ENCODE measurements around the gene THOC3. TPM values are rescaled to one million over a fixed set of nuclear protein-coding genes. Genes with fewer than 3 reads are reported as not detected.
"Not testable (repeated sequence)": the region's sequence is repeated elsewhere in the genome, so short reads cannot be mapped to it uniquely, and the experiment has no call there.

Gene THOC3
- polyA plus RNA-seq, 2 donors, result 28.7 to 138 TPM

DNA sequence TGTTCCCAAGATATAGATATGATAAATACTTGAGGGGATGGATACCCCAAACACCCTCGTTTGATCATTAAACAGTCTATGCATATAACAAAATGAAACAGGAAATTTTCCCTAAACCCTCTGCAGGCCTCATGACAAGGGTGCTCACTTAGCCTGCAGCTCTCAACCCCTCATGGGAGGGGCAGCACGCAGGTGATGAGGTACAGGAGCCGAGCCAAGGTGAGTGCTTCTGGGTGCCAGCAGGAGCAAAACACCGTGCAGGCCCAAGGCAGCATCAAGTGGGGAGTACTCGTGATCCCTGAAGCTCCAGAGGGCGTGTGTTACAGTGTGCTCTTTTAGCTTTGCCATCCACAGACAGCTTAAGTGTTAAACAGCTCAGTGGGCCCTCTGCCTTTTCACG, 24.9 kb downstream of the THOC3 start:
- not testable (repeated sequence) for H3K4me1 ChIP-seq (ENCODE audit: control insufficient read depth in 2 of 2, insufficient read depth in 2 of 2, low read length in 1 of 2); H3K27ac ChIP-seq (ENCODE audit: low read depth in 2 of 2, low read length in 1 of 2); H3K27me3 ChIP-seq (ENCODE audit: control insufficient read depth in 1 of 2, insufficient read depth in 2 of 2, low read length in 2 of 2); H3K9me3 ChIP-seq (ENCODE audit: control insufficient read depth in 2 of 2, insufficient read depth in 1 of 2, low read depth in 1 of 2, low read length in 1 of 2); H3K36me3 ChIP-seq (ENCODE audit: control insufficient read depth in 2 of 2, insufficient read depth in 2 of 2, low read length in 1 of 2); H3K4me3 ChIP-seq (ENCODE audit: low read depth in 1 of 2, low read length in 2 of 2)
- 63 to 74% methylated on average over 3 to 5 of the region's 7 CpGs for WGBS, 2 donors

DNA sequence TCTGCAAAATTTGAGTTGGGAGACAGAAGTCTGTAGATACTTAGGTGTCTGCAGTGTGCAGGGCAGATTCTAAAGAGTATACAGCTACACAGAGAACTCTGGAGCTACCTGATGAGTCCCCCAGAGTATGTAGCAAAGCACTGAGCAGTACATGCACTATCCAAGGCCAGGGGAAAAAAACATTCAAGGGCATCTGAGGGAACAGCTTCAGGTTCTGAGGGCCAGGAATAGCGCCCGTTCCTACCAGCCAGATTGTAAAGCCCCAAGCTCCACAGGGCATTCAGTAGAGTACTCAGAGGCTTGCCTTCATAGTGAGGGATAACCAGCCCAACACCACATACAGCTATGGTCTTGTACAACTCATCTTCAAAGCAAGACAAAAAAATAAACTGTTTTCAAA, 27.5 kb downstream of the THOC3 start:
- not testable (repeated sequence) for H3K4me1 ChIP-seq (ENCODE audit: control insufficient read depth in 2 of 2, insufficient read depth in 2 of 2, low read length in 1 of 2); H3K27me3 ChIP-seq (ENCODE audit: control insufficient read depth in 1 of 2, insufficient read depth in 2 of 2, low read length in 2 of 2); H3K27ac ChIP-seq (ENCODE audit: low read depth in 2 of 2, low read length in 1 of 2); H3K36me3 ChIP-seq (ENCODE audit: control insufficient read depth in 2 of 2, insufficient read depth in 2 of 2, low read length in 1 of 2); H3K4me3 ChIP-seq (ENCODE audit: low read depth in 1 of 2, low read length in 2 of 2); H3K9me3 ChIP-seq (ENCODE audit: control insufficient read depth in 2 of 2, insufficient read depth in 1 of 2, low read depth in 1 of 2, low read length in 1 of 2)
- 68 to 87% methylated on average over 2 of the region's 2 CpGs for WGBS, 2 donors

DNA sequence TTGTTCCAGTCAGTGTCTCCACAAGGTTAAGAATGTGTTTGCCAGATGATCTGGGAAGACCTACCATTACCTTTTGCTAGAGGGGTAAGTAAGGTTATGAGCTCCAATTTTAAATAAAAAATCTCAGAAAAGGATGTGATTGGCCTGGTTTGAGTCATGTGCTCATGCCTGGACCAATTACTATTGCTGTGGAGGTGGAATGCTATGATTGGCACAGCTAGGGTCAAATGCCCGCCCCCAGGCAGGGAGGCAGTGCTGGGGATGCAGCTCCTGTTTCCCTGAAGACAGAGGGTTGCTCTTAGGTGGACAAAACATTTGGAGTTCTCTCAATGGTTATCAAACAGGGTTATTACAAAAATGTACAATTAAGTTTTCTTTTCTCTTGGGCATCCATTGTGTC, 29.6 kb downstream of the THOC3 start:
- WGBS, 2 donors, result 92 to 100% methylated on average over 1 of the region's 1 CpG
- H3K27me3 ChIP-seq (ENCODE audit: control insufficient read depth in 1 of 2, insufficient read depth in 2 of 2, low read length in 2 of 2), result not testable (repeated sequence)

DNA sequence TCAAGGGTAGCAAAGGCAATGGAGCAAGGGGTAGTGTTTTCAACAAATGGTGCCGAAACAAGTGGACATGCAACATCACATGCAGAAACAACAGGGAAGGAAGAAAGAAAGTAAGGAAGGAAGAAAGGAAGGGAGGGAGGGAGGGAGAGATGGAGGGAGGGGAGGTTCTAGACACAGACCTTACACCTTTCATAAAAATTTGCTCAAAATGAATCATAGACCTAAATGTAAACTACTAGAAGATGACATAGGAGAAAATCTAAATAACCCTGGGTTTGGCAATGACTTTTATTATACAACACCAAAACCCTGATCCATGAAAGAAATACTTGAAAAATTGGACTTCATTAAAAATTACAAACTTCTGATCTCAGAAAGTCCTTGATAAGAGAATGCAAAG, 39.4 kb downstream of the THOC3 start:
- not testable (repeated sequence) for H3K36me3 ChIP-seq (ENCODE audit: control insufficient read depth in 2 of 2, insufficient read depth in 2 of 2, low read length in 1 of 2); H3K9me3 ChIP-seq (ENCODE audit: control insufficient read depth in 2 of 2, insufficient read depth in 1 of 2, low read depth in 1 of 2, low read length in 1 of 2); H3K4me3 ChIP-seq (ENCODE audit: low read depth in 1 of 2, low read length in 2 of 2); H3K4me1 ChIP-seq (ENCODE audit: control insufficient read depth in 2 of 2, insufficient read depth in 2 of 2, low read length in 1 of 2); H3K27ac ChIP-seq (ENCODE audit: low read depth in 2 of 2, low read length in 1 of 2); H3K27me3 ChIP-seq (ENCODE audit: control insufficient read depth in 1 of 2, insufficient read depth in 2 of 2, low read length in 2 of 2)
- WGBS, 2 donors, result 89 to 96% methylated on average over 1 of the region's 1 CpG

More for the DNA sequence above, 29.6 kb downstream of the THOC3 start:
- H3K36me3 ChIP-seq (ENCODE audit: control insufficient read depth in 2 of 2, insufficient read depth in 2 of 2, low read length in 1 of 2); H3K9me3 ChIP-seq (ENCODE audit: control insufficient read depth in 2 of 2, insufficient read depth in 1 of 2, low read depth in 1 of 2, low read length in 1 of 2); H3K27ac ChIP-seq (ENCODE audit: low read depth in 2 of 2, low read length in 1 of 2); H3K4me1 ChIP-seq (ENCODE audit: control insufficient read depth in 2 of 2, insufficient read depth in 2 of 2, low read length in 1 of 2); H3K4me3 ChIP-seq (ENCODE audit: low read depth in 1 of 2, low read length in 2 of 2): not testable (repeated sequence)

DNA sequence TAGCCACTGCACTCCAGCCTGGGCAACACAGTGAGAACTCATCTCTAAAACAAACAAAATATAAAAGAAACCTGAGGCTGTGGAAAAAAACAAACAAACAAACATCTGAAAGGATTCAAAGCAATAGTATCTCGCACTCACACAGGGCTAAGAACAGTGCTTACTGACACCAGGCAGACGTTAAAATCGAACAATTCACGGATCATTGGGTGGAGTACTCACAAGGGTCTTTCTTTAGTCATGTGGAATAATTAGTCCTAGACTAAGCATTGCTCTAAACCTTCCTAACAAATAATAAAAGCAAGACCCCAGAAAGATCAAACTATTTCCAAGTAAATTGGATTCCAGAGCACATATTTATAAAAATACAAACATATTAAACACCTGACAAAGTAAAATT, 43.0 kb downstream of the THOC3 start:
- not testable (repeated sequence) for H3K4me1 ChIP-seq (ENCODE audit: control insufficient read depth in 2 of 2, insufficient read depth in 2 of 2, low read length in 1 of 2); H3K9me3 ChIP-seq (ENCODE audit: control insufficient read depth in 2 of 2, insufficient read depth in 1 of 2, low read depth in 1 of 2, low read length in 1 of 2); H3K27ac ChIP-seq (ENCODE audit: low read depth in 2 of 2, low read length in 1 of 2); H3K4me3 ChIP-seq (ENCODE audit: low read depth in 1 of 2, low read length in 2 of 2); H3K36me3 ChIP-seq (ENCODE audit: control insufficient read depth in 2 of 2, insufficient read depth in 2 of 2, low read length in 1 of 2); H3K27me3 ChIP-seq (ENCODE audit: control insufficient read depth in 1 of 2, insufficient read depth in 2 of 2, low read length in 2 of 2)
- WGBS, 2 donors, result 94 to 95% methylated on average over 4 of the region's 4 CpGs

DNA sequence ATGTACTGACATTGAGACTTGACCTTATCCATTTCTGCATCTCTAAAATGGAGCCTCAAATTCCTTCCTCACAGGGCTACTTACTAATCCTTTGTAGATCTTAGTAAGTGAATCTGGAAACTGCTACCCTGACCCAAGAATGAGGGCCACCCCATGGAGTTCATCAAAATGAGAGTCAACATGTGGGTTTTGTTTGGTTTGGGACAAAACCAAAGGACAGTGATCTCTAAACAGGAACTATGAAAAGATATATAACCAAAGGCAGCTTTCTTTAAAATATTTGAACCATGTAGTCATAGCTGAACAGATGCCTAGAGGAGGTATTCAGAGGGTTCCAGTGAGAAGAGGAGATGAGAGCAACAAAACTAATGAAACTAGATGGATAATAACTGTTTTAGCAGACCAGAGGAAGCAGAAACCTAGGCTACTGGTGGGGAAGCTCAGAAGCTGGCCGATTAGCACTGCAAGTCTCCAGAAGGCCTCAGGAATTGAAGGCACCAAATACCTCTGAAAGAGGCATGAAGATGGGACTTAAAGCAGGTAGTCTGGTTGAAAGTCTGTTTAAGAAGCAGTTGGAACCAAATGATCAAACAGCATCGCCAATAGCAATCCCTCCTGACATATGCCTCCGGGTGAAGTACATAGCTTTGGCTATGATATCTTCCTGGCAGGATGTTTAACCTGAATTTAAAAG, 45.8 kb downstream of the THOC3 start:
- Histone ChIP-seq H3K4me3 (ENCODE audit: low read depth in 1 of 2, low read length in 2 of 2) (no peak overlapping the region), H3K27me3 (ENCODE audit: control insufficient read depth in 1 of 2, insufficient read depth in 2 of 2, low read length in 2 of 2) (no peaks in the 10 kb centered on the region), H3K27ac (ENCODE audit: low read depth in 2 of 2, low read length in 1 of 2) (no peak overlapping the region), H3K36me3 (ENCODE audit: control insufficient read depth in 2 of 2, insufficient read depth in 2 of 2, low read length in 1 of 2) (no peaks in the 10 kb centered on the region), H3K9me3 (ENCODE audit: control insufficient read depth in 2 of 2, insufficient read depth in 1 of 2, low read depth in 1 of 2, low read length in 1 of 2) (no peaks in the 10 kb centered on the region), H3K4me1 (ENCODE audit: control insufficient read depth in 2 of 2, insufficient read depth in 2 of 2, low read length in 1 of 2) (peaks cover 0 to 3% of the 10 kb centered on the region in 2 donors)
- WGBS, 2 donors, result 71 to 78% methylated on average over 3 of the region's 3 CpGs

DNA sequence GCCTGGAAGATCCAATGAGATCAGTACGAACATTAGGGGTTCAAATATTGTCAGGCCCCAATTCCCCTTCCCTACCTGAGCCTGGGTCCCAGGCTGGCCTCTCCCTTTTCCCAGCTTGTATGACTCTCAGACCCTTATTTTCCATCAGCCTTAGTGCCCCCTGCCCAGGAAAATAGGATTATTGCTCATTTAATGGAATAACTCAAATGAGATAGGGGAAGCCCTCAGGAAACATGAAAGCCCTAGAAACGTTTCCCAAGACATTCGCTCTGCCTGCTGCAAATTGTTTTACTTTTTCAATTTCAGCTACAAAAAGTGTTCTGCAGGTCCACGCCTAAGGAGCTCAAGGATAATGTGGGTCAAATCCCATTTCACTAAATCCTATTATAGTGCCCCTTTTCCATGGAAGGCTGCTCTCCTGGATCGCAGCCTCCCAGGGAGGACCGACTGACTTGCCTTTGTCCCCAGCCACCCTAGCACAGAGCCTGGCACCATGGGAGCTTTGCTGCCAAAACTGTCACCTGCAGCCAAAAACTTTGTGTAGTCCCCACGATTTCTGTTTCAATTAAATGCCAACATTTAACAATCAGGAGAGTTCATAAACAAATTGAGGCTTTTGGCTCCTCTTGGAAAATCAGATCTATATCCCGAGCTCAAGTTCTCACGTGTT, 46.9 kb downstream of the THOC3 start:
- Histone ChIP-seq H3K9me3 (ENCODE audit: control insufficient read depth in 2 of 2, insufficient read depth in 1 of 2, low read depth in 1 of 2, low read length in 1 of 2) (no peaks in the 10 kb centered on the region), H3K4me3 (ENCODE audit: low read depth in 1 of 2, low read length in 2 of 2) (no peak overlapping the region), H3K36me3 (ENCODE audit: control insufficient read depth in 2 of 2, insufficient read depth in 2 of 2, low read length in 1 of 2) (no peaks in the 10 kb centered on the region), H3K27ac (ENCODE audit: low read depth in 2 of 2, low read length in 1 of 2) (no peak overlapping the region), H3K27me3 (ENCODE audit: control insufficient read depth in 1 of 2, insufficient read depth in 2 of 2, low read length in 2 of 2) (no peaks in the 10 kb centered on the region), H3K4me1 (ENCODE audit: control insufficient read depth in 2 of 2, insufficient read depth in 2 of 2, low read length in 1 of 2) (peaks cover 0 to 3% of the 10 kb centered on the region in 2 donors)
- WGBS, 2 donors, result 90 to 93% methylated on average over 9 of the region's 9 CpGs

DNA sequence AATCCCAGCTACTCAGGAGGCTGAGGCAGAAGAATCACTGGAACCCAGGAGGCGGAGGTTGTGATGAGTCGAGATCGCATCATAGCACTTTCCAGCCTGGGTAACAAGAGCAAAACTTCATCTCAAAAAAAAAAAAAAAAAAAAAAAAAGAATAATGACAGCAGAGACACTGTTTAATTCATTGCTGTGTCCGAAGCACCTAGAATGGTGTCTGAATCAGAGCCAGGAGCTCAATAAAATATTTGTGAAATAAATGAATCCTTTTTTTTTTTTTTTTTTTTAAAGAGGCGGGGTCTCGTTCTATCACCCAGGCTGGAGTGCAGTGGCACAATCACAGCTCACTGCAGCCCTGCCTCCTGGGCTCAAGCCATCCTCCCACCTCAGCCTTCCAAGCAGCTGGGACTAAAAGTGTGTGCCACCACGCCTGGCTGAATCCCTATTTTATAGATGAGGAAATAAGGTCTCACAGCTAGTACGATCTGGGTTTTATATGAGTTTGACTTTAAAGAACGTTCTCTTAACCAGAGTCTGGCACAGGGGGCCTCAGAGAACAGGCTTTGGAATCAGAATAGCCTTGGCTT, 47.8 kb downstream of the THOC3 start:
- H3K4me3 ChIP-seq (ENCODE audit: low read depth in 1 of 2, low read length in 2 of 2), result no peak overlapping the region
- no peaks in the 10 kb centered on the region for H3K27me3 ChIP-seq (ENCODE audit: control insufficient read depth in 1 of 2, insufficient read depth in 2 of 2, low read length in 2 of 2)
- no peaks in the 10 kb centered on the region for H3K9me3 ChIP-seq (ENCODE audit: control insufficient read depth in 2 of 2, insufficient read depth in 1 of 2, low read depth in 1 of 2, low read length in 1 of 2)
- no peak overlapping the region for H3K27ac ChIP-seq (ENCODE audit: low read depth in 2 of 2, low read length in 1 of 2)
- 78 to 83% methylated on average over 9 of the region's 9 CpGs for WGBS, 2 donors
- H3K36me3 ChIP-seq (ENCODE audit: control insufficient read depth in 2 of 2, insufficient read depth in 2 of 2, low read length in 1 of 2), result no peaks in the 10 kb centered on the region
- peaks cover 0 to 3% of the 10 kb centered on the region in 2 donors for H3K4me1 ChIP-seq (ENCODE audit: control insufficient read depth in 2 of 2, insufficient read depth in 2 of 2, low read length in 1 of 2)

DNA sequence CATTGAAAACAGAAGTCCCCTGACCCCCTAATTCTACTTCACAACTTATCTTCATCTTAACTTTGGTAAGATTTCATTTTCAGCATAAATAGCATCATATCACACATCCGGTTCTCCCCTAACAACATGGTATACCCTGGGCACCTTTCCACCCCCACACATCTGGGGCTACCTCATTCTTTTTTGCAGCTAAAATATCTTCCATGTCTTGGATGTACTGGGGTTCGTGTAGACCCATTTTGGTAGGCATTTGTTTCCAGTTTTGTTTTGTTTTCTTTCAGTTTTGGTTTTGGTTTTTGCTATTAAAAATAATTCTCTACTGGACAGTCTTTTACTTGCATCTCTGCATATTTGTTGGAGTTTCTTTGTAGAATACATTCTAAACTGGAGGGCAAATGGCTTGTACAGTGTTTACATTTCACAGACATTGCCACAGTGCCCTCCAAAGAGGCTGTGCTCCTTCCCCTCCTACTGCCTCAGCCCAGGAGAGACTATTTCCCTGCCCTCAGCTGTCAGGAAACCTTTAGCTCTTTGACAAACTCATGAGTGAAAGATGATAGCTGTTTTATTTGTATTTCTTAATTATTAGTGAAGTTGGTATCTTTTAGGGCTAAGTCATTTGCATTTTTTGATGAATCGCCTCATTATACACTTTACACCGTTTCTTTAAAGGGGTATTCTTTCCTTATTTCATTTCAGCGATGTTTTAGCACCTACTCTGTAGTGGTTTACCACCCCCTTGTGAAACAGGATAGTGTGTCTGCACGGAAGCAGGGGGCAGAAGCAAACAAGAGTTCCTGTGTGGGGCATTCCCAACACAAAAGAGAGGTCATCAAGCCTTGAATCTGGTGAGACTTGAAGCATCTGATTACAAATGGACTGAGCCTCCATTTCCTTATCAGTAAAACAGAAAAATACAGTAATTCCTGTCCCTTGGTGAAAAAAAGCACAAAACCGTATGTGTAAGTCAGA, 52.8 kb downstream of the THOC3 start:
- not testable (repeated sequence) for H3K4me1 ChIP-seq (ENCODE audit: control insufficient read depth in 2 of 2, insufficient read depth in 2 of 2, low read length in 1 of 2); H3K36me3 ChIP-seq (ENCODE audit: control insufficient read depth in 2 of 2, insufficient read depth in 2 of 2, low read length in 1 of 2); H3K9me3 ChIP-seq (ENCODE audit: control insufficient read depth in 2 of 2, insufficient read depth in 1 of 2, low read depth in 1 of 2, low read length in 1 of 2); H3K4me3 ChIP-seq (ENCODE audit: low read depth in 1 of 2, low read length in 2 of 2); H3K27ac ChIP-seq (ENCODE audit: low read depth in 2 of 2, low read length in 1 of 2); H3K27me3 ChIP-seq (ENCODE audit: control insufficient read depth in 1 of 2, insufficient read depth in 2 of 2, low read length in 2 of 2)
- WGBS, 2 donors, result 52 to 57% methylated on average over 5 of the region's 7 CpGs
